ES-I3 (cell line): ENCODE measurements around the gene DNAJA4.

Experiments
- H3K36me3 ChIP-seq: 2 replicates; pipeline ENCODE4 v1.6.1; 2013; ENCODE audit warnings: mild to moderate bottlenecking, low read length, control low read depth, moderate library complexity; ENCODE audit not compliant: insufficient read depth
- H3K4me1 ChIP-seq: 2 replicates; pipeline ENCODE4 v1.6.1; 2013; ENCODE audit warnings: mild to moderate bottlenecking, control low read depth, low read length; ENCODE audit not compliant: insufficient read depth
- H3K9ac ChIP-seq: 2 replicates; pipeline ENCODE4 v1.6.1; 2013; ENCODE audit warnings: low read depth, mild to moderate bottlenecking, low read length, moderate library complexity
- H3K9me3 ChIP-seq: 2 replicates; pipeline ENCODE4 v1.6.1; 2013; ENCODE audit warnings: mild to moderate bottlenecking, low read length, moderate library complexity; ENCODE audit not compliant: control insufficient read depth, insufficient read depth

Gene DNAJA4

DNA sequence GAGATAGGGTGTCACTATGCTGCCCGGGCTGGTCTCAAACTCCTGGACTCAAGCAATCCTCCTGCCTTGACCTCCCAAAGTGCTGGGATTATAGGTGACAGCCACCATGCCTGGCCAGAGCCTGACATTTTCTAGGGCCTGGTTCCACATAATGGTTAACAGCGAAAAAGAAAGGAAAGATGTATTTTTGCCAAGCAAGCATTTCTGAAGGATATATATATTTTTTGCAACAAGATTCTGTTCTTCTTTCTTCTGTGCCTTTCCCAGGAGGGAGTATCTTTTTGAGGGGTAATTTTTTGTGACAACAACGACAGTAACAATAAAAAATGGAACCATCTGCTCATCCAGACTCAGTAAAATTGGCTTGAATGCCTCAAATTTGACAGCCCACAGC lies 8.3 kb upstream of the DNAJA4 start:
- Histone ChIP-seq H3K9me3 (no peaks in the 10 kb centered on the region), H3K9ac (no peak overlapping the region), H3K4me1 (no peaks in the 10 kb centered on the region), H3K36me3 (no peaks in the 10 kb centered on the region)

DNA sequence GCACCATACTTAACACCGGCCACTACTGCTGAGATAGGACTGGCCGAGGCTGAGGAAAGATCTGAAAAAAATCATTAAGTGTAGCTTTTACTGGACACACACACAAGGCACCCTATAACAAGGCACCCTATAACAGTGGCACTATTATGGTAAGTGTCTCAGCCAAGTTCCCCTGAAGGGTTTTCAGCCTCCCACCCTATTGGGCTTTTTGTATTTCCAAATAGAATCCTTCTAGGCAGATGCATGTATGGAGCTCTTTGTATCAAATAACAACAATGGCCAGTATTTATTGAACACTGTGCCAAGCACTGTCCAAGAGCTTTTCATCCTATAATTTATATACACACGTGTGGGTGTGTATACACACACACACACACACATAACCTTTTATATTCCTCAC lies 6.7 kb upstream of the DNAJA4 start:
- H3K36me3 ChIP-seq: no peaks in the 10 kb centered on the region

DNA sequence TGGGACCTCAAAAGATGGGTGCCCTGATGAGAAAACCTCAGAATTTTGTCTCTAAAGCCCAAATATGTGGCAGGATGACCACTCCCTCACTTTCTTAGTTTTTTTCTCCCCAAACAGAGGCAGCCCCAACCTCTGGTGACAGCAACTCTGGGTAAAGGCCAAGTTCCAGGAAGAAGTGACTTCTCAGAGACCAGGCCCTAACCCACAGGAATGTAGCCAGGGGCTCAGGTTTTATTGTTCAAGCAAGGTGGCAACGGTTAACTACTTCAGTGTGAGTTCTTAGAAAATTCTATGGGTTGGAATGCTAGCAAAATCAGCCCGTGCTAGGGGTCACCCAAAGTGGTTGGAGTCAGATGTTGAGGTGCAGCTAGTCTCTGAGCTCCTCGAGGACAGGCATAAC lies 5.1 kb upstream of the DNAJA4 start:
- Histone ChIP-seq H3K36me3 (no peaks in the 10 kb centered on the region), H3K4me1 (no peaks in the 10 kb centered on the region), H3K9me3 (no peaks in the 10 kb centered on the region), H3K9ac (no peak overlapping the region)

More for the DNA sequence above, 6.7 kb upstream of the DNAJA4 start:
- Histone ChIP-seq H3K9me3 (no peaks in the 10 kb centered on the region), H3K4me1 (no peaks in the 10 kb centered on the region), H3K9ac (no peak overlapping the region)

DNA sequence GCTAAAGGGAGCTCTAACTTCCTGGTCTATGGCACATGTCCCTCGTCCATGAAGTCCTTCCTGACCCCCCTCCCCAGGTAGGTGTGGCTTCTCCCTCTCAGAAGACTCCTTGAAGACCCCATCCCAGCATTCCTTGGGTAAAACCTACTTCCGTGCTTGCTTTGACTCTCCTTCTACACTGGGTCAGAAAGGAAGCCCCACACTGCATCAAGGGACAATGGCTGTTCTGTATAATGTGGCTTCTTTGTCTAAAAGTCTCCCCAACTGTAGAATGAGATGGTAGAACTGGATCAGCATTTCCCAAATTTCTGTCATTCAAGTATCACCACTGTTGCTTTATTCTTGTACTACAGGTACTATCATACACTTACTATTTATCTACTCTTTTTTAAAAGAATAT lies 3.9 kb upstream of the DNAJA4 start:
- Histone ChIP-seq H3K9me3 (no peaks in the 10 kb centered on the region), H3K36me3 (no peaks in the 10 kb centered on the region), H3K9ac (no peak overlapping the region), H3K4me1 (no peaks in the 10 kb centered on the region; the same call in 1 of the 2 replicates)

DNA sequence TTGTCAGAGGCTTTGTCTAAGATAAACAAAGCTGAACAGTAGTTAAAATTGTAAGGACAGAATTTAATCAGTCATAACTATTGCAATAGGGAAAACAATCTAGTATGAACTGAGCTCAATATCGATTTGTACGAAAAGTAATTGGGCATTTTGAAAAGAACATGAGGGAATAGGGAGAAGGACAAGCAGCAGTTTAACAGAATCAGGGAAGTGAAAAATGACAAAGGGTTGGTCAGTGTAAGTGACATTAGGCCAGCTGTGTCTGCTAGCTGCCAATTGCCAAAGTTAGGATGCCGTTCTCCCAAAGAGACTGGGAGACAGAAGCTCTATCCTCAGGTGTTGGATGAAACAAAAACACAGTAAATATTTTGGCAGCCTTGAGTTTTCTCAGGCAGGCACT lies 3.3 kb upstream of the DNAJA4 start:
- no peaks in the 10 kb centered on the region for H3K9me3 ChIP-seq
- H3K4me1 ChIP-seq: no peaks in the 10 kb centered on the region; the same call in 1 of the 2 replicates
- H3K9ac ChIP-seq: no peak overlapping the region
- H3K36me3 ChIP-seq: no peaks in the 10 kb centered on the region

DNA sequence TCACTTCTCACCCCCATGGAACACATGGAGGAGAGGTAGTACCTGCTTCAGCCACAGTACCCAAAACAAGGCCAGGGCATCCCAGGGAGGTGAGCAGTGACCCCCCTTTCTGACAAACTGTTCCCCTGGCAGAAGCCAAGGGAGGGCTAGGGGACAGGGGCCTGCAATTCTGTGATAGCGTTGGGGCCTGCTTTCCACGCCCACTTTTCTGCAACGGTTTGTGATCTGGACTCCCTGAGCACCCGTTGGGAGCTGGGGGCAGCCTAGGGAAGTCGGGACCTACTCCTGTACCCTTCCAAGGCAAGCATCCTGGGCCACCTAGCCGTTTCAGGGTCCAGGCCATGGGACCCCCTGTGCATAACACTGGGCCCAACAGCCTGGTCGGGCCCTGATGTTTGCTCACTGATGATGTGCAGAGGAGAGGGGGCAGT lies 996 bp upstream of the DNAJA4 start:
- no peak overlapping the region for H3K9ac ChIP-seq
- H3K4me1 ChIP-seq: no peaks in the 10 kb centered on the region; the same call in 1 of the 2 replicates
- H3K36me3 ChIP-seq: no peaks in the 10 kb centered on the region
- no peaks in the 10 kb centered on the region for H3K9me3 ChIP-seq

DNA sequence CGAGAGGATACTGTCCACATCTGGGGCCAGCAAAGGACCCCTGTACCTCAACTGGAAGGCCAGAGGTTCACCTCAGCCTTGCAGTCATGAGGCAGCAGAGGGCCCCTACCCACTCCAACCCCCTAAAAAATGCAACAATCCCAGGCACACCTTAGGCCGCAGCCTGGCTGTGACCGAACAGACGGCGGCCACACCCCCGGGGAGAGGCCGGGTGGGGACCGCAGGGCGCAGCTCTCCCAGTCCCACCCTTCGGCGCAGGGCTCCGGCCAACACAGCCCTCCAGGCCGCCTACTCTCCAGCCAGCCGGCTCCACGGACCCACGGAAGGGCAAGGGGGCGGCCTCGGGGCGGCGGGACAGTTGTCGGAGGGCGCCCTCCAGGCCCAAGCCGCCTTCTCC lies 457 bp upstream of the DNAJA4 start:
- Histone ChIP-seq H3K4me1 (no peaks in the 10 kb centered on the region; the same call in 1 of the 2 replicates), H3K9ac (peak overlapping the region; percentile 57; the same call in 1 of the 2 replicates), H3K9me3 (no peaks in the 10 kb centered on the region), H3K36me3 (no peaks in the 10 kb centered on the region)

DNA sequence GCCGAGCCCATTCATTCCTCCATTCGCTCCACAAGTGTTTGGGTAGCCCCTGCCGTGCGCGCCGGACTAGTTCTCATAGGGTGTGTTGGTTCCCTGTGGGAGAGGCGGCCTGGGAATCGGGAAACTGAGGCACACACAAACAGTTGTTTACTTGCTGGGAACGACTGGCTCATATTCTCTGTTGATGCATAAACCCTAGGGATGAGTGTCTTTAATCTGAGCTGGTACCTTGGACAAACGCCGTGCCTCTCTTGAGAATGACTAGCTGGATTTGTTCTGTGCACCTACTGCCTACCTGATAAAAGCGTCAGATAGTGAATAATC lies 737 bp downstream of the DNAJA4 start:
- peak overlapping the region; percentile 58; the same call in 1 of the 2 replicates for H3K9ac ChIP-seq
- H3K4me1 ChIP-seq: no peaks in the 10 kb centered on the region; the same call in 1 of the 2 replicates
- no peaks in the 10 kb centered on the region for H3K9me3 ChIP-seq
- H3K36me3 ChIP-seq: no peaks in the 10 kb centered on the region

DNA sequence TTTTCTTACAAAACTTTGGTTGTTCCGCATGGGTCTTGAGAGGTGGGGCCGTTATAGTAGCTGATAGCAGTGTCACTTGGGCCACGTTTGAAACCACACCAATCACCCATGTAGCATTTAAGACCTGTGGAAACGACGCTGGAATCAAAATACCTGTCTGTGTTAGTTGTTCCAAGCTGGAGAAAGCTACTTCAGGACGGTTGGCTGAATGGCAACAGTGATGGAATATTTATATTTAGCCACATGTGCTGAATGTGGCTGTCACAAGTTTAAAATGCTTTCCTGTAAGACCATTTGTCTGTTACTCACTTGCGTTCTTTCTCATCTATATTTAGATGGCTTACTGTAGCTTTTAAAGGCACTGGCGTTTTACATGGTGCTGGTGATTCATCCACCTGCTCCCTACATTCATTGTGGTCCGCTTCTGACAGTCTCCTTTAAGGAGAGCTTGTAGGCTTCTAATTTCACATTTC lies 1.4 kb downstream of the DNAJA4 start:
- no peaks in the 10 kb centered on the region for H3K36me3 ChIP-seq

DNA sequence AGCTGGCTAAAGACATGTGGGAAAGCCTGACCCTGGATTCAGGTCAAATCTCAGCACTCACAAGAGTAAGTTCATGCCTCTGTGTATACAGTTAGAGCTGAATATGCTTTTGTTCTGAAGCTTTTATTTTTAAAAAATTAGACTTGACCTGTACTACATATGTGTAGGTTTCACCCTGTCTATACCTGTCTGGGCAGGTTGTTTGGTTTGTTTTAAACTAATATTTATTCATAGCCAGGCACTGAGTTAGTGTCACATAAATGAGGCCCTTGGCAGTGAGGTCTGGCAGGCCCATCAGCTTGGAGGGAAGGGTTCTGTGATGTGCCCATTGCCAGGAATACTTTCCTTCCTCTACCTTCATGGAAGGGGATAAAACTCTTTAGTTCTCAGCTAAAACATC lies 1.9 kb downstream of the DNAJA4 start:
- no peak overlapping the region for H3K9ac ChIP-seq
- H3K36me3 ChIP-seq: no peaks in the 10 kb centered on the region
- no peaks in the 10 kb centered on the region; the same call in 1 of the 2 replicates for H3K4me1 ChIP-seq
- H3K9me3 ChIP-seq: no peaks in the 10 kb centered on the region

More for the DNA sequence above, 1.4 kb downstream of the DNAJA4 start:
- Histone ChIP-seq H3K9ac (no peak overlapping the region), H3K4me1 (no peaks in the 10 kb centered on the region; the same call in 1 of the 2 replicates), H3K9me3 (no peaks in the 10 kb centered on the region)

DNA sequence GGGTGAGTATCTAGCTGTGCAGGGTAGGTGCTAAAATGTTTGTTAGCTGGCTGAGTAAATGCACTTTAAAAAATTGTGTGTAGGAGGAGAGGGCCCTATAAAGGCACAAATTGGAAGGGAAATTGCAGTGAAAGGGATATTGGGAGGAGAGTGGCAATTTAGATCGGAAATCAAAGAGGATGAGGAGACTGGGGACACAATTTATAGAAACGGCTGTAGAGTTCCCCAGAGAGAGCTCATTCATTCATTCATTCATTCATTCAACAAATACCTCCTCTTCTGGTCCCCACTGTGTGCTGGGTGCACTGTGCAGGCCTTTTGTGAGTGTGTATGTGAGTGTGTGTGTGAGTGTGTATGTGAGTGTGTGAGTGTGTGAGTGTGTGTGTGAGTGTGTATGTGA lies 2.4 kb downstream of the DNAJA4 start:
- no peak overlapping the region for H3K9ac ChIP-seq
- H3K9me3 ChIP-seq: no peaks in the 10 kb centered on the region
- H3K4me1 ChIP-seq: no peaks in the 10 kb centered on the region; the same call in 1 of the 2 replicates
- H3K36me3 ChIP-seq: no peaks in the 10 kb centered on the region

DNA sequence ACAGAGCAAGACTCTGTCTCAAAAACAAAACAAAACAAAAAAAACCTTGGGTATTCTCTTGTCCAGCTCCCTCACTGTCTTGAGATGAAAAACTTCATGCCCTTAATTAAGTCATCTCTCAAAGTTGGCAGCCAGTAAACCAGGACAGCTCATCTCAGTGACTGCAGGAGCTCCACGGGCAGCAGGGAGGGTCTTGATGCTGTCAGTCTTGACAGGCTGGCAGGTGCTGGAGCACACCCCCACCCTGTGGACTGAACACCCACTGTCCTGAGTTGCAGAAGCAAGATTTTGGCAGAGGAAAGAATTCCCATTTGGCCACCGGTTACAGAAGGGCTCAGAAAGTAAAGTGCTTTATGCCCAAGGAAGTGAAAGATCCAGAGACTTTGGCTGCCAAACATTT lies 8.0 kb downstream of the DNAJA4 start:
- Histone ChIP-seq H3K4me1 (no peaks in the 10 kb centered on the region; the same call in 1 of the 2 replicates), H3K36me3 (no peaks in the 10 kb centered on the region), H3K9me3 (no peaks in the 10 kb centered on the region), H3K9ac (no peak overlapping the region)

DNA sequence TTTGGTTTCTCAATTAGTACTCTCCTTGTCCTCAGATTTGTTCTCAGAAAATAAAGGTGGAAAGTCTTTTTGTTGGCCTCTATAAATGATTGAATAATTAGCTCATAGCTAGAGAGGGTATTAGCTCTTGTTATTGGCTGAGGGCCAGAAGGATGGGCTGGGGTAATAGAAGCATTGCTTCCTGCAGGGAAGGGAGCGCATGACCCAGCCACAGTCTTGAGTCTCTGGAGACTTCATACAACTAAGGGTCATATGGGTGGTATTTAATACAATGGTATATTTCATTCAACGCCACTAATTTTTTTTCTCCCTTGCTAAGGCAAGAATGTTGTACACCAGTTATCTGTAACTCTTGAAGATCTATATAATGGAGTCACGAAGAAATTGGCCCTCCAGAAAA lies 8.4 kb downstream of the DNAJA4 start:
- no peaks in the 10 kb centered on the region for H3K9me3 ChIP-seq
- no peaks in the 10 kb centered on the region; the same call in 1 of the 2 replicates for H3K36me3 ChIP-seq
- no peak overlapping the region for H3K9ac ChIP-seq
- H3K4me1 ChIP-seq: no peaks in the 10 kb centered on the region; the same call in 1 of the 2 replicates

DNA sequence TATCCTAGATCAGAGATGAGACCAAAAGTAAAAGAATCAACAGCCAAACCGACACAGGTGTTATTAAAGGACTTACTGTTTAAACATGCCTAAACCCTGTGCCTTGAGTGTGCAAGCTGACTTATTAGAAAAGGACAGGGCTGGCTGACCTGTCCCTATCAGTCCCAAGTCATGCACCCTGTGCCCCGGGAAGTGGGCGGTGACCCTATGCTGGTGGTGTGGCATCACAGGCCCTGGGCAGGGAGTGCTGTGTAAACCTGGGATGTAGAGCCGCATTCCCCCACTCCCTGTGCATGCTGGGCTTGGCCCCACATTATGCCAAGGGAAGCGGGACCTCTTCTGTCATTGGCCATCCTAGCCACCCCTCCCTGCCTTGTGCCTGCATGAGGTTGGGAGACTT lies 10.6 kb downstream of the DNAJA4 start:
- Histone ChIP-seq H3K9ac (no peak overlapping the region), H3K4me1 (no peaks in the 10 kb centered on the region; the same call in 1 of the 2 replicates), H3K36me3 (no peaks in the 10 kb centered on the region; the same call in 1 of the 2 replicates), H3K9me3 (no peaks in the 10 kb centered on the region)

DNA sequence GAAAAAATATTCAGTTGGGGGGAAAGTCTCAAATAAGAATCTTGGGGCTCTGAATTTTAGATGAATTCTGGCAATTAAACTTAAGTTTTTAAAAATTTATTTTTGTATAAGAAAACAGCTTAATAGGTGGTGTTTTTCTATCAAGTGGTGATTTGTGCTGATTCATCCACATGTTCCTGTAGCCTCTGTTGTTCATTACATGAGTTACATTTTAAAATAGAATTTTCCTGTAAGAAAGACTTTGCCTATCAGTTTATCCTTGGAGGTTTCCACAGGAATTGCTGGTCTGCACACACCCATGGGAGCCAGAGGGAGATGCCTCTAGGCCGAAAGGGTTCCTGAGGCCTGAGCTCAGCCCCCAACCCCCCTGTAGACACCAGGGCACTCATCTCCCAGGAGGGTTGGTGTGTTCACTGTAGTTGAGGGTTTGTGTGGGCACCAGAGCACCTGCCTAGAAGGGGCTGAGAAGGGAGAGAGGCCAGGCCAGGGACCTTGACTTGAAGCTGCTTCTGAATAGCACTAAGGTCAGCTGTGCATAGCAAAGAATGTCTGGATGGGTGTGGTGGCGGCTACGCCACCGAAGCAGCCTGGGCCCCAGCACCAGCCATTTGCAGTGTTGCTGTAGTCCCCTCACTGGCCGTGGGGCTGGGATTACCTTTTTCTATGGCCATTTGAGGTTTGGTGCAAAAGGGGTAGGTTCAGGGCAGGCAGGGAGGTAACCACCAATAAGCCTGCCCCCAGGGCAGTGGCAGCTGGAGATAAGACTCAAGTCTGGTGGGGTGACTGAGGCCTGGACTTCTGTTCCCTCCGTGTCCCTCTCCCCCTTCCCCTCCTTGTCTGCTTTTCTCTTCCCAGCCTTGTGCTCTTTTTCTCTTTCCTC lies 11.9 kb downstream of the DNAJA4 start:
- H3K36me3 ChIP-seq: no peaks in the 10 kb centered on the region; the same call in 1 of the 2 replicates
- no peaks in the 10 kb centered on the region; the same call in 1 of the 2 replicates for H3K4me1 ChIP-seq
- no peak overlapping the region for H3K9ac ChIP-seq

More for the DNA sequence above, 11.9 kb downstream of the DNAJA4 start:
- H3K9me3 ChIP-seq: no peaks in the 10 kb centered on the region
